OCI-LY1 (cell line): Measurements from ENCODE around the gene FRK.

ENCODE experiments used
- EZH2 ChIP-seq: fragments of 200-600 bp; sonication (generic), shearing (Covaris generic); IDR thresholded peaks from 2 replicates; pipeline ENCODE4 v1.8.0; 2017; ENCODE audit warnings: borderline replicate concordance, mixed run types, mild to moderate bottlenecking, antibody characterized with exemption, low read length, moderate library complexity, mixed read lengths
- TF ChIP-seq, protein P1 (sequence below): fragments of 200-600 bp; sonication (generic), shearing (Covaris generic); IDR thresholded peaks from 2 replicates; pipeline ENCODE4 v1.5.1; 2017; ENCODE audit warnings: mild to moderate bottlenecking, antibody characterized with exemption, low read length, moderate library complexity, mixed read lengths

- TF ChIP-seq, protein P1, sequence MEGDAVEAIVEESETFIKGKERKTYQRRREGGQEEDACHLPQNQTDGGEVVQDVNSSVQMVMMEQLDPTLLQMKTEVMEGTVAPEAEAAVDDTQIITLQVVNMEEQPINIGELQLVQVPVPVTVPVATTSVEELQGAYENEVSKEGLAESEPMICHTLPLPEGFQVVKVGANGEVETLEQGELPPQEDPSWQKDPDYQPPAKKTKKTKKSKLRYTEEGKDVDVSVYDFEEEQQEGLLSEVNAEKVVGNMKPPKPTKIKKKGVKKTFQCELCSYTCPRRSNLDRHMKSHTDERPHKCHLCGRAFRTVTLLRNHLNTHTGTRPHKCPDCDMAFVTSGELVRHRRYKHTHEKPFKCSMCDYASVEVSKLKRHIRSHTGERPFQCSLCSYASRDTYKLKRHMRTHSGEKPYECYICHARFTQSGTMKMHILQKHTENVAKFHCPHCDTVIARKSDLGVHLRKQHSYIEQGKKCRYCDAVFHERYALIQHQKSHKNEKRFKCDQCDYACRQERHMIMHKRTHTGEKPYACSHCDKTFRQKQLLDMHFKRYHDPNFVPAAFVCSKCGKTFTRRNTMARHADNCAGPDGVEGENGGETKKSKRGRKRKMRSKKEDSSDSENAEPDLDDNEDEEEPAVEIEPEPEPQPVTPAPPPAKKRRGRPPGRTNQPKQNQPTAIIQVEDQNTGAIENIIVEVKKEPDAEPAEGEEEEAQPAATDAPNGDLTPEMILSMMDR: no peak
- TF ChIP-seq EZH2: no peak
Observed at GRCh38 chr6:116051244-116051643, 9.4 kb downstream of the FRK start.
